Brain pericyte (primary cell): ENCODE results near the gene SAMD11.

Experiments used
- DNase-seq: peaks from one replicate; pipeline ENCODE4 v3.0.0-alpha.2; 2012; ENCODE audit warnings: low read depth, low spot score

The SAMD11 gene

DNA sequence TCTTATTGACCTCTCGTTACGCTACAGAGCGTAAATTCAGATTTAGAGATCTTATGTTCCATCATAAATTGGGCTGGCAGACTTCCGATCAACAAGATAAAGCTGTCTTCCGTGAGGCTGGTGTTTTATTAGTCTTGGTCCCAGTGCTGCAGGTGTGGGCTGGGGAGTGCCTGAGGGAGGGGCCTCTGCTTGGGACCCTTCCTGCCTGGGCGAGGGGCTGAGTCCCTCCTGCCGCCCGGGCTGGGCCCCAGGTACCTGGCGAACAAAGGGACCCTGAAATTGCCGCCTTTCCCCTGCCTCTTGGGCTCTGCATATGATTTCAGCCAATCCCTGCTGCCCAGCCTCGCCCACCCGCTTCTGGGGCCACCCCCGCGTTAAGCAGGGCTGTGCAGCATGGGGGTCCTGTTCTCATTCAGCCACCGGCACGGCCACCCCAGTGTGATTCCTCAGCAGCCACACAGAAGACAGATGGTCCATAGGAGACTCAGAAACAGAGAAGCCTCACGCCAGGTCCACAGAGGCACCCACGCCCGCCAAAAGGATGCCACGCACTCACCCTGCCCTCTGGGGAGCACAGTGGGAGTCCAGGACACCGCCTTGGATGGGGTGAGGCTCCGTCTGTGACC is 6.1 kb upstream of the SAMD11 start:
- DNase-seq = no peak

DNA sequence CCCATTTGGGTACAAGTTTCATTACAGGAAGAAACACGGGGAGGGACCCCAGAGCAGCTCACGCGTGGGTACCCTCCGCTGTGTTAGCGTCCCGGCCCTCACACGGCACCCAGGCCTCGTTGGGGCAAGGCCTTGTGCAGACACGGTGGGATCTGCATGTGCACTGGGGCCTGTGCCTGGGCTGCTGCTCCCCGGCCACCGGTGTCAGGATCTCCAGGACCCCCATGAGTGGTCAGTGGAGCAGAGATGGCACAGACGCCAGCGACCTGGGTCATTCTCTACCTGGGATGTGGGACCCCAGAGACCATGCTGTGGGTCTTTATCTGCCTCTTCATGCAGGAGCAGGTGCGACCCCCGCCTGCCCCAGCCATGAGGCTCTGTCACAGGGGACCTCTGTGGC is 5.4 kb upstream of the SAMD11 start:
- no peak for DNase-seq

GRCh38 chr1:918843-919242 is 4.9 kb upstream of the SAMD11 start:
- no peak for DNase-seq

GRCh38 chr1:919271-919872 is 4.4 kb upstream of the SAMD11 start:
- no peak for DNase-seq

- no peak for DNase-seq
Observed at GRCh38 chr1:920010-920409, 3.7 kb upstream of the SAMD11 start.

DNA sequence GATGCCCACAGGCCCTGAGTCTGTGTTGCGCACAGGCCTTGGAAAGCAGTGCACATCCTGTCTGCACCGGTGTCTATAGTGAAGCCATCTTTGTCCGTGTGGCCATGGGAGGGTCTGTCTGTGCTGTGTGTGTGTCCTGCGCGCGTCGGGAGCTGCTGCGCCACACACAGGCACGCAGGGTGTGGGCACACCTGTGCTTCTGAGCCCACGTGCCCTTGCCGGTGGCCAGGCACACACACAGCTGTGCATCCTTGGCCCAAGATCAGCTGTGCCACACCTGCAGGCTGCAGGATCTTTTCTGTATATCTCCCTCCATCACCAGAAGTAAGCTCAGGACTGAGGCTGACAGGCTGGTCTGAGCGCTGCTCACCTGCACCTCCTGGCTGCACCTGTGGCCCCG is 3.2 kb upstream of the SAMD11 start:
- DNase-seq = no peak

DNA sequence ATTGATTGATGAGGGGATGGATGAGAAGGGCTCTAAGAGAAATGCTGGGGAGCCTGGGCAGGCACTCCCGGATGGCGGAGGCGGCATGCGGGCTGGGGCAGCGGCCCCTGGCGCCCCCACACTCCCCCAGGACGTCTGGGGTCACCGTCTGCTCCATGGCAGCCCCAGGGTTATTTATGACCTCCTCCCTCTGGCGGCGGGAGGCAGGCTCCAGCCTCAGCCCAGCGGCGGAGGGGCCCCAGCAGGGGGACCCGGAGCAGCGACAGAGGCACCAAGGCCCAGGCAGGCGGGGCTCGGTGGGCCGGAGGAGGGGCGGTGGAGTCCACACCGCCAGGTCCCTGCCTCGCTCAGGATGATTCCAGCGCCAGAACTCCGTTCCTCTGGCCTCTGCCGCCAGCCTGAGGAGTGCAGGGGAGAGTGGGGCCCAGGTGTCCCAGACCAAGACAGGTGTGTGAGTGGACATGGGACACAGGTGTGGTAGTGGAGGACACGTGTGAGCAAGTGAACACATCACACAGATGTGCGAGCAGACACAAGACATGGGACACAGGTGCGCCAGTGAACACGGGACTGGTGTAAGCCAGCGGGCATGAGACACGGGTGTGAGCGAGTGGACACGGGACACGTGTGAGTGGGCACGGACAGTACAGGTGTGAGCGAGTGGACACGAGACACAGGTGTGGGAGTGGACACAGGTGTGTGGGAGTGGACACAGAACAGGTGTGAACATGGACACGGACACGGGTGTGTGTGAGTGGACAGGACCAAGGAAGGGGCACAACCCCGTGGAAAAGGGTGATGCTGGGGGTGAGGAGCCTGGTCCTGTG is 2.5 kb upstream of the SAMD11 start:
- no peak for DNase-seq

DNA sequence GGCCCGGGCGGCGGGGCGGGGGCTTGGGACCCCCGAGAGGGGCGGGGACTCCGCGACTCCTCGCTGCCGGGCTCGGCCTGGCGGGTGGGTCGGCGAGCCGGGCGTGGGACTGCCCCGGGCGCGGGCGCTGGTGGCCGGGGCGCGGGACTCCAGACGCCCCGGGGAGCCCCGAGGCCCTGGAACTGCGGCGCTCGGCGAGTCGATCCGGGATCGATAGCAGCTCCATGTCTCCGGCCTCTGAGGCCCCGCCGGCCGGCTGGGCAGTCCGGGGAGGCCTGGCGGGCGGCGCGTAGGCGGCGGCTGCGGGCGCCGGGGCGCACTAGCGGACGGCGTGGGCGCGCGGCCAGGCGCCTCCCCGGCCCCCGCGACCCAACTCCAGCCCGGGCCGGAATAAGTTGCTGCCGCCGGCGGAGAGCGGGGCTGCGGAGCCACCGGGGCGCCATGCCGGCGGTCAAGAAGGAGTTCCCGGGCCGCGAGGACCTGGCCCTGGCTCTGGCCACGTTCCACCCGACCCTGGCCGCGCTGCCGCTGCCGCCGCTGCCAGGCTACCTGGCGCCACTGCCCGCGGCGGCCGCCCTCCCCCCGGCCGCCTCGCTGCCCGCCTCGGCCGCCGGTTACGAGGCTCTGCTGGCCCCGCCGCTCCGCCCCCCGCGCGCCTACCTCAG is 400 bp downstream of the SAMD11 start:
- no peak for DNase-seq

GRCh38 chr1:924656-925560 is 1.2 kb downstream of the SAMD11 start:
- no peak for DNase-seq

- DNase-seq = no peak
Observed at GRCh38 chr1:925561-926421, 2.1 kb downstream of the SAMD11 start.

DNA sequence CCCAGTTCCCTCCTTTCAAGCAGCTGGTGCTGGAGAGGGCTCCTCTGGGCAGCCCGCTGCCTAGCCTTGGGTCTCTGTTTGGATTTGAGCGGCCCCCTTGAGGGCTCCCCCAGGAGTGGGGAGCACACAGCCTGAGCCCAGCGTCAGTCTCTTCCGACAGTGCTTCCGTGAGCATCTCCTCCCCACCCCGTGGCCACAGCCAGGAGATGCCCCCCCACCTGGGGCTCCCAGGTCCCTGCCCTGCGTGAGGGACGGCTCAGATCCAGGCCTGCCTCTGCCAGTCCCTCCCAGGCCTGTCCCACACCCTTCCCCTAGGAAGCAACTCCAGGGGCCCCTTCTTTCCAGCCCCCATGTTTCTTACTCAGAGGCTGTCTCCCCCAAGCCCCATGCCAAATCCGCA is 3.5 kb downstream of the SAMD11 start:
- no peak for DNase-seq

DNA sequence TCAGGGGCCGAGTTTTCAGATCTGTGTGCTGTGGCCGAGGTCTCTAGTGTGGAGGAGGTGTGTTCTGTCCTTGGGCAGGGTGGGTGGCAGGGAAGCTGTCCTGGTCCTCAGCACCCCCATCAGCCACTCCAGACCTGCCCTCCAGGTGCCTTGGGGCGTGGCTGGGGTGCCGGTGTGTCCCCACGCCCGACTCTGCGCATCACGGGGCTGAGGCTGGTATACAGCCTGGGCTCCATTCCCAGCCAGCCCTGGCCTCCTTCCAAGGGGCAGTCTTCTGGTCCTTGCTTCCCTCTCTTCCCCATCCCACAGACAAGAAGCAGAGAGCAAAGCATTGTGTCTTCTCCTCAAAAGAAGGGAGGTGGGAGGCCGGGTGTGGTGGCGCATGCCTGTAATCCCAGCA is 4.0 kb downstream of the SAMD11 start:
- DNase-seq = no peak

DNA sequence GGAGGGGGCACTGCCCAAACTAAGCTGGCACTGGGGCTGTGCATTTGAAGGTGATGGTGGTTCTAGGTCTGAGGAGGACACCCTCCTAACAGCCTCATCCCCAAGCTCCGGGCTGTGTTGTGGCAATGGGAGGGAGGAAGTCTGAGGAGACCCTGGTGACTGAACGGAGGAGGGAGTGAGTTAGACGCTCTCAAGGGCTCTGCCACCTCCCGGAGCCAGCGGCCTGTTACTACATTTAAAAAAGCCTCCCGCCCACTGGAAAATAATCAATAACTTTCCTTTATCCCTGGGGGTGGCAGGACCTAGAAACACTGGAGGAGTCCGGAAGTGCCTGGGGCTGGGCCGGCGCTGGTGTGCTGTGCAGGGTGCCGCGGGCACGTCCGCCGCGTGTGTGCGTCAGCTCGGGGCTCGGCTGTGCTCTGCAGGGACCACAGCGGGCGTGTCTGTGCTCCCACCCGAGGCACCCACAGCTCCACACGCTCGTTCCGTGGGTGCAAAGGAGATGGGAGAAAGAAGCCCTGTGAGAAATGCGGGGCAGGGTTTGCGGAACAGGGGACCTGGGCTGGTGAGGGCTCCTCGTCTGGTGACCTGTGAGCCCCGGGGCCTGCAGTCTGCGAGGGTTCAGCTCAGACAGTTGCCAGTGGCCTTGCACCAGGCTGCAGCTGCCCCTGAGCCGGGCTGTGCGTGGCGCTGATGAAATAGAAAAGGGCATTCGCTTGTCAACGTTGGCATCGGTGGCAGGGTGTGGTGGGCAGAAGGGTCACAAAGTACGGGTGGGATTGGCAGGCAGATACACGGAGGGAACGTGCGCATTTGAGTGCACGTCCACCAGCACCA is 5.3 kb downstream of the SAMD11 start:
- no peak for DNase-seq

- DNase-seq = no peak
Observed at GRCh38 chr1:929712-930632, 6.2 kb downstream of the SAMD11 start.

- DNase-seq = no peak
Observed at GRCh38 chr1:930633-931138, 7.0 kb downstream of the SAMD11 start.

- no peak for DNase-seq
Observed at GRCh38 chr1:931380-932172, 7.9 kb downstream of the SAMD11 start.

DNA sequence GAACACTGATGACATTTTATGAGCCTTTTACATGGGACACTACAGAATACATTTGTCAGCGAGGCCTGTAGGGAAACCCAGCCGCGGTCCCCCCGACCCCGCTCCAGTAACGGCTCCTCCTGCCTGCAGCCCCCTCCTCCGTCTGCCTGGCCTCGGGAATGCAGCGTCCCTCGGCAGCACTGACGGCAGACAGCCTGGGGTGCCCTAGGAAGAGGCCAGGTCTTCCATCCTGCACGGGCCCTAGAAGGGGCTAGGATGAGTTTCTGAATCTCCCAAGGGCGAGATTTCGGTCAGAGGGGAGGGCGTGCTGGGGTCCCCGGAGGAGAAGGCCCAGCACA is 8.4 kb downstream of the SAMD11 start:
- no peak for DNase-seq
